GM13976 (cell line): Measurements from ENCODE around the gene PKDREJ.

Source experiments
- DNase-seq: peaks from one replicate; pipeline ENCODE4 v3.0.0; 2012; ENCODE audit warnings: low spot score
- in situ Hi-C: fragments of 300-500 bp; cut with MboI; formaldehyde crosslinking; loops from one replicate; pipeline ENCODE4 v1.12.0; 2022; ENCODE audit warnings: low sequenced_read_pairs, mixed read lengths, inconsistent platforms; ENCODE audit not compliant: unreplicated experiment
- TF ChIP-seq, protein P1 (sequence below): IDR thresholded peaks from 2 replicates; pipeline ENCODE4 v1.5.1; 2012; ENCODE audit warnings: borderline replicate concordance, mild to moderate bottlenecking; ENCODE audit not compliant: insufficient read depth; ENCODE audit errors: extremely low read depth, missing control alignments, control extremely low read depth

PKDREJ gene

DNA sequence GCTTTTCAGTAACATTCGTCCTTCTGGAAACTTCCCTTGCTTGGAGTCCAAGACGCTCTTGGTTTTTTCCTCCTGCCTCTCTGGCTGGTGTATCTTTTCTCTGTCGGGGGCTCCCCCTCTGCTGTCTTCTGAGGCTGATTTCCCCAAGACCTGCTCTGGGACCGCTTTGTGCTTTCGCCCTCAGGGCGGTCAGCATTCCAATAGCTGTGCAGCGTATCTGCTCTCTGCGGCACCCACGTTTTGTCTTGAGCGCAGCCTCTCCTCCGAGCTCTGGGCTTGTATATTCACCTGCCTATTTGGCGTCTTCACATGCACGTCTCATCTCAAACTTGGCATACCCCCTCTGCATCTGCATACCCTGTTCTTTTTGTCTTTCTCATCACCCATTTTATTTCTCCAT lies 36.0 kb upstream of the PKDREJ start:
- DNase-seq: no peak
- TF ChIP-seq, protein P1, sequence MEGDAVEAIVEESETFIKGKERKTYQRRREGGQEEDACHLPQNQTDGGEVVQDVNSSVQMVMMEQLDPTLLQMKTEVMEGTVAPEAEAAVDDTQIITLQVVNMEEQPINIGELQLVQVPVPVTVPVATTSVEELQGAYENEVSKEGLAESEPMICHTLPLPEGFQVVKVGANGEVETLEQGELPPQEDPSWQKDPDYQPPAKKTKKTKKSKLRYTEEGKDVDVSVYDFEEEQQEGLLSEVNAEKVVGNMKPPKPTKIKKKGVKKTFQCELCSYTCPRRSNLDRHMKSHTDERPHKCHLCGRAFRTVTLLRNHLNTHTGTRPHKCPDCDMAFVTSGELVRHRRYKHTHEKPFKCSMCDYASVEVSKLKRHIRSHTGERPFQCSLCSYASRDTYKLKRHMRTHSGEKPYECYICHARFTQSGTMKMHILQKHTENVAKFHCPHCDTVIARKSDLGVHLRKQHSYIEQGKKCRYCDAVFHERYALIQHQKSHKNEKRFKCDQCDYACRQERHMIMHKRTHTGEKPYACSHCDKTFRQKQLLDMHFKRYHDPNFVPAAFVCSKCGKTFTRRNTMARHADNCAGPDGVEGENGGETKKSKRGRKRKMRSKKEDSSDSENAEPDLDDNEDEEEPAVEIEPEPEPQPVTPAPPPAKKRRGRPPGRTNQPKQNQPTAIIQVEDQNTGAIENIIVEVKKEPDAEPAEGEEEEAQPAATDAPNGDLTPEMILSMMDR: no peak
- in situ Hi-C loops: no loop called here

DNA sequence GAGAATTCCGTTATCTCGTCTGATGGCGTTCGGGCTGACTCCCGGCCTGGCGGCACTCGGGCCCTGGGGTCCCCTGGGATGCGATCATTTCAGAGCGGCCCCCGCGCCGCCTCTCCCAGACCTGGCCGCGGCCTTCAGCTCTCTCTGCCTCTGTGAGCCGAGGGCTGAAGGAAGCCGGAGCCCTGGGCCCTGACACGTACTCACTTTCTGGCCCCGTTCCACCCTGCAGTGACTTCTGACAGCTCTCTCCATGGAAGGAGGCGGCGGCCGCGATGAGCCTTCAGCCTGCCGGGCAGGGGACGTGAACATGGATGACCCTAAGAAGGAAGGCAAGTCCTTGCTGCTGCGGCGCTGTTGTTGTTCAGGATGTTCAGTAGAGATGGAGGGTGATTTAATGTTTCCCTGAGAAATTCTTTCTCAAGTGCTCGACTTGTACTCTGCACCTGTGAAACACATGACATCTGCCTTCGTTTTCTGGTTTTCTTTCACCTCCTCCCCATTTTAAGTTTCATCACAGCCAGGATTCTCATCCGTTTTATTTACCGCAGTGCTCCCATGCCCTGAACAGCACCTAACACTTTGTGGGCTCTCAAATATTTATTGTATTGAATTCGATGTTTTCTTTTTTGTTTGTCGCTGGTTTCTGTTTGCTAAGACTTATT lies 34.1 kb upstream of the PKDREJ start:
- no peak for DNase-seq
- in situ Hi-C loops: no loop called here
- TF ChIP-seq, protein P1: no peak

DNA sequence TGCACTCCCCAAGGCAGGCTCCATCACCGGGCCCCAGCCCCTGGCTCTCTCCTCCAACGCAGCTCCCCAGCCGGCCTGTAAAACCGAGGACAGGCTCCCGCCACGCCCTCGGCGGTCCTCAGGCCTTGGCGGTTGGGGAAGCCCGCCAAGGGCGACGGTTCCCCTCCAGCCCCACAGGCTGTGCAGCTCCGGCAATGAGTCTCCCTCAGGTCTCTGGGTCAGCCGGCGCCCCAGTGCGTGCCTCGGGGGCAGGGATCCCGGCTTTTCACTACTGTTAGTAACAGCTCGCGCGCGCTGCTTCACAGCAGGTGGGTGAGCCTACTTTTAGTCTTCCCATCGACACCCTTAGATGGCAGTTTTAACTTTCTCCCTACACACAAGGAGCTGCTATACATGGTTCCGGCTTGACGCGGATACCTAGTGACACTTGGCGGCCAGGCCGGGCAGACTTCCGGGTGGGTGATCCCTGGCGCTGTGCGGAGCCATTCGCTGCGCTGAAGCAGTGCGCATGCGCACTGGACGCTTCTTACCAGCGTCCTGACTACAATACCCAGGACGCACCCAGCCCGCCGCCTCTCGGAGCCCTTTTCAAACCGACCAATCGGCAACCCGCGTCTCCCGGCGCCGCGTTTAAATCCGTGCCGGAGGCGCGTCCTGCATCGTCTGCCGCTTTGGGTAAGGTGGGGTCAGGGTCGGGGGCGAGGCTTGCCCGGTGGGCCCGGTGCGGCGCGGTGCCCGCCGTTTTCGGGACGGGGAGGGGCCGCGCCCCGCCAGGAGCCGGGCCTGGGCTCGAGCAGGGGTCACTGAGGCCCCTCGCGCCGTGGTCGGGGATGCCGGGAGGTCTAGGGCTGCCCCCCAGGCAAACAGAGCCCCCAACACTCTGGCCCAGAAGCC lies 33.4 kb upstream of the PKDREJ start, which contains the start of gene GTSE1:
Gene GTSE1, plus strand, starts transcription at position 614 of the 894 bp plus-strand sequence. CDS start 531 bp downstream, outside the sequence.
- in situ Hi-C loops: no loop called here
- TF ChIP-seq, protein P1: peak; percentile 27
- DNase-seq: peak; percentile 100

DNA sequence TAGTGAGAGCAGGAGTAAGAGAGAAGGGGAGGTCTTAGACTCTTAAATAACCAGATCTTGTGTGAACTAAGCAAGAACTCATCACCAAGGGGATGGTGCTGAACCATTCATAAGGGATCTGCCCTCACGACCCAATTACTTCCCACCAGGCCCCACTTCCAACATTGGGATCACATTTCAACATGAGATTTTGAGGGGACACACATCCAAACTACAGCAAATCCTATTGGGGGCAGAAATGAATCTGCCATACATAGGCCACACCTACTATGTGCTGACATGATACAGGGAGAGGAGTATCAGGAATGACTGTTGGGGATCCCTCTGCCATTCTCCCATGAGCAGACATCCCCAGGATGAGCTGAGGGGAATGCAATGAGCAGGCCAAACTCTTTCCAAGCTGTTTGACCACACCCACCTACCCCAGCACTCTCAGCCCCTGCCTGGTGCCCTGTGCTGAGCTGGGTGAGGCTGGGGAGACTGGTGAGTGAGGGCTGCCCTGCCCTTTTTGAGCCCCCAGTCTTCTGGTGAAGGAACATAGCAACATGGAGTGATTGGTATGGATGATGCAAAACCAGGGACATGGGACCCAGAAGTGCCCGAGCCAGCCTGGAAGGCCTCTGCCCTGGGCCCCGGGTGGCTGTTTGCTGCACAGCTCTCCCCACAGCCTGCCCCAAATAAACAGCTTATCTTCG lies 32.3 kb upstream of the PKDREJ start:
- TF ChIP-seq, protein P1: no peak
- in situ Hi-C loops: no loop called here
- no peak for DNase-seq

DNA sequence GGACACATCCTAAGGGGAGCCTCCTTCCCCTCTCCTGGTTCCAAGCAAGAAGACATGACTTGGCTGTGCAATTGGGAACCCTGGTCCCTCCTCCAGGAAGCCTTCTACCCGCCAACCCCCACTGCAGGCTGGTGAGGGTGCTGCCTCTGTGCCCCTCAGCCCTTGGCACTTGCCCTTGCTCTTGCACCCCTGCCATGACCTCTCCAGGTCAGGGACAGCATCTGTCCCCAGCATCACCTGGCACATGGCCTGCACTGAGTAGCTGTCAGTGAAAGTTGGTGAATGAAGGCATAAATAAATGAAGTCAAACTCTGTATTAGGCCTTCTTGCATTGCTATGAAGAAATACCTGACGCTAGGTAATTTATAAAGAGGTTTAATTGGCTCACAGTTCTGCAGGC lies 31.6 kb upstream of the PKDREJ start:
- TF ChIP-seq, protein P1: no peak
- no peak for DNase-seq
- in situ Hi-C loops: no loop called here

DNA sequence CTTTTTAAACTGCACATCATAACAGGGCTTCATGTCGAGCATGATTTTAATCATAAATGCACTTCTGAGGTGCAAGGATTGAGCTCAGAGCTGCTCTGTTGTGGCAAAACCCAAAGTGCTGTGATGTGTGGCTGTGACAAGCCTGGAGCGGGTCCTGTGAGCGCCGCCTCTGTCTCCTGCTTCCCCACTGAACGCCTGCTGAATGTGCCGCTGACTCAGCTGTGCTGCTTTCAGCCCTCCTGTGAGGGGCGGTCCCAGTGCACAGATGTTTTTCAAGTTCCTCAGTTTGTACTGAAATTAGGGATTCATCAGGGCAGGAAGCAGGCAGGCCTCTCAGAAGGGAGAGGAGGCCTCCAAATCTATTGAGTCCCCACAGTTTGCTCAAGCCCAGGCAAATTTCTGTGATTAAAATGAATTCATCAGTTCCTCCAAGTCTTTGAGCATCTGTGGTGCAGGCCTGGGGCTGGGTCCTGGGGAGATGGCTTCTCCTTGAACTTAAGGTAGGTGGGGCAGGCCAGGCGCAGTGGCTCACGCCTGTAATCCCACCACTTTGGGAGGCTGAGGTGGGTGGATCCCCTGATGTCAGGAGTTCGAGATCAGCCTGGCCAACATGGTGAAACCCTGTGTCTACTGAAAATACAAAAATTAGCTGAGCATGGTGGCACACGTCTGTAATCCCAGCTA lies 30.6 kb upstream of the PKDREJ start:
- no peak for DNase-seq
- in situ Hi-C loops: no loop called here
- TF ChIP-seq, protein P1: no peak
